ENCODE results near the gene SLC26A8.
"Not testable (repeated sequence)": the region's sequence is repeated elsewhere in the genome, so short reads cannot be mapped to it uniquely, and the experiment has no call there.

SLC26A8 gene

GRCh38 chr6:35941170-35941569, 83.3 kb downstream of the SLC26A8 start:
- DNase-seq = not testable (repeated sequence)

DNA sequence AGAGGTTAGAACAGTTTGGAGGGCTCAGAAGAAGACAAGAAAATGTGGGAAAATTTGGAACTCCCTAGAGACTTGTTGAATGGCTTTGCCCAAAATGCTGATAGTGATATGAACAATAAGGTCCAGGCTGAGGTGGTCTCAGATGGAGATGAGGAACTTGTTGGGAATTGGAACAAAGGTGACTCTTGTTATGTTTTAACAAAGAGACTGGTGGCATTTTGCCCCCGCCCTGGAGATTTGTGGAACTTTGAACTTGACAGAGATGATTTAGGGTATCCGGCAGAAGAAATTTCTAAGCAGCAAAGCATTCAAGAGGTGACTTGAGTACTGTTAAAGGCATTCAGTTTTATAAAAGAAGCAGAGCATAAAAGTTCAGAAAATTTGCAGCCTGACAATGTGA, 84.4 kb downstream of the SLC26A8 start:
- not testable (repeated sequence) for DNase-seq

- DNase-seq = not testable (repeated sequence)
Measured at GRCh38 chr6:35939259-35939658, 85.2 kb downstream of the SLC26A8 start.

DNA sequence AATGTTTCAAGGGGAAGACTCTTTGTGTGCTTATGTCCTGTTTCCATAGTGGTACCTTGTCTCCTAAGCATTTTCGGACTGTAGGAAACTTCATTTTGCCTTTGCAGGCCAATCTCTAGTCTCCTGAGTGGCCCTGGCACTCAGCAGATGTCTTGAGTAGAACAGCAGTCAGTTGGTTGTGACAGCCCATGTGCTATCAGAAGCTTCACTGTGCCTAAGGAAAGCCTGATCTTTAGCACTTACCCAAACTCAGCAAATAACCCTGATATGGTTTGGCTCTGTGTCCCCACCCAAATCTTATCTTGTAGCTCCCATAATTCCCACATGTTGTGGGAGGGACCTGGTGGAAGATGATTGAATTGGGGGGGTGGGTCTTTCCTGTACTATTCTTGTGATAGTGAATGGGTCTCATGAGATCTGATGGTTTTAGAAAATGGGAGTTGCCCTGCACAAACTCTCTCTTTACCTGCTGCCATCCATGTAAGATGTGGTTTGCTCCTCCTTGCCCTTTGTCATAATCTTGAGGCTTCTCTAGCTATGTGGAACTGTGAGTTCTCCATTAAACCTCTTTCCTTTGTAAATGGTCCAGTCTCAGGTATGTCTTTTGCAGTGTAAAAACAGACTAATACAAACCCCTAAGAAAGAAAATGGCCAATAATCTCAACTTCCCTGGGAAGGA, 87.6 kb downstream of the SLC26A8 start:
- DNase-seq = no peak

DNA sequence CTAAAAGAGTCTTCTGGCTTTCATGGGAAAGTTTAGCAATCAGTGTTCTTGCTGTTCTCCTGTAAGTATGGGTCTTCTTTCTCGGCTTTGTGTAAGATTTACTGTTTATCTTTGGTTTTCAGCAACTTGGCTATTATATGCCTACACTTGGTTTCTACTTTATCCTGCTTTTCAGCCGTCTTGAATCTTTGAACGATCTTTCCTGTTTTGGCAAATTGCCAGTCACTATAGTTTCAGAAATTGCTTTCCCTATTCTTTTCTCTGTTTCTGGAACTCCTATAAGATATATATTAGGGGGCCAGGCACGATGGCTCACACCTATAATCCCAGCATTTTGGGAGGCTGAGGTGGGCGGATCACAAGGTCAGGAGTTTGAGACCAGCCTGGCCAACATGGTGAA, 89.0 kb downstream of the SLC26A8 start:
- DNase-seq = no peak

DNA sequence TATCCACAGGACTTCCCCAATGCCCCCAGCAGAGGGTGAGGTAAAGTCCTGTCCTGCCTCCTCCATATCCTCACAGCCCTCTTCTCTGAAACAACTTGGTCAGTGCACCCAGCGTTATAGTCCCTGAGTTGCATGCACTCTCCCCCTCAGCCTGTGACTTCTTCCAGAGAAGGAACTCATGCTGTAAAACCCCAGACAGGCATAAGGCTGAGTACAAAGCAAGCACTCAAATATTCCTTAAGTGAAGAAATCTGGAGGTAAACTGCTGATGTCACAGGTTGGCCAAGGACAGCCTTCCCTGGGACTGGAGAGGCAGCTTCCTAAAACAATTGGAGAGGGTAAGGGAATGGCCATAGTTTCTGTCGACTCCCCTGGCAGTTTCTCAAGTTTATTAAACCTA, 90.6 kb downstream of the SLC26A8 start:
- DNase-seq = no peak

DNA sequence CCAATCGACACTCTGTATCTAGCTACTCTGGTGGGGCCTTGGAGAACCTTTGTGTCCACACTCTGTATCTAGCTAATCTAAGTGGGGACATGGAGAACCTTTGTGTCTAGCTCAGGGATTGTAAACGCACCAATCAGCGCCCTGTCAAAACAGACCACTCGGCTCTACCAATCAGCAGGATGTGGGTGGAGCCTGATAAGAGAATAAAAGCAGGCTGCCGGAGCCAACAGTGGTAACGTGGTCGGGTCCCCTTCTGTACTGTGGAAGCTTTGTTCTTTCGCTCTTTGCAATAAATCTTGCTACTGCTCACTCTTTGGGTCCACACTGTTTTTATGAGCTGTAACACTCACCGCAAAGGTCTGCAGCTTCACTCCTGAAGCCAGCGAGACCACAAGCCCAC, 92.6 kb downstream of the SLC26A8 start:
- DNase-seq = not testable (repeated sequence)

DNA sequence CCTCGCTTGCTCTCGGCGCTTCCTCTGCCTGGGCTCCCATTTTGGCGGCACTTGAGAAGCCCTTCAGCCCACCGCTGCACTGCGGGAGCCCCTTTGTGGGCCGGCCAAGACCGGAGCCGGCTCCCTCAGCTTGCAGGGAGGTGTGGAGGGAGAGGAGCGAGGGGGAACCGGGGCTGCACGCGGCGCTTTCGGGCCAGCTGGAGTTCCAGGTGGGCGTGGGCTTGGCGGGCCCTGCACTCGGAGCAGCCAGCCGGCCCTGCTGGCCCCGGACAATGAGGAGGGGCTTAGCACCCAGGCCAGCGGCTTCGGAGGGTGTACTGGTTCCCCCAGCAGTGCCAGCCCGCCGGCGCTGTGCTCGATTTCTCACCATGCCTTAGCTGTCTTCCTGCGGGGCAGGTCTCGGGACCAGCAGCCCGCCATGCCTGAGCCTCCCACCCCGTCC, 93.3 kb downstream of the SLC26A8 start:
- no peak for DNase-seq

DNA sequence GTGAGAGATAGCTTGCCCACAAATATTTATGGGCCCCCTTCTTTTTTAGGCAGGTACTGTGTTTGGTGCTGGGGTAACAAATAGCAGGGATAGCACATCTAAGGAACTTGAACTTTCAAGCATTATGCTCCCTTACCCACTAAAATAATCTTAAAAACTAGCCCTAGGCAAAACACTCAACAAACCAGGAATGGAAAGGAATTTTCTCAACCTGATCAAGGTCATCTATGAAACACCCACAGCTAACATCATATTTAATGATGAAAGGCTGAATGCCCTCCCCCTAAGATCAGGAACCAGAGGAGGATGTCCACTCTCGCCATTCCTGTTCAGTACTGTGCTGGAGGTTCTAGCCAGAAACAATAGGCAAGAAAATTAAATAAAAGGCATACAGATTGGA, 94.8 kb downstream of the SLC26A8 start:
- DNase-seq = no peak

- DNase-seq = no peak
Measured at GRCh38 chr6:35926509-35927215, 97.8 kb downstream of the SLC26A8 start.

- no peak for DNase-seq
Measured at GRCh38 chr6:35925961-35926360, 98.5 kb downstream of the SLC26A8 start.

- no peak for DNase-seq
Measured at GRCh38 chr6:35924146-35924545, 100.3 kb downstream of the SLC26A8 start.

- no peak for DNase-seq
Measured at GRCh38 chr6:35922139-35922554, 102.3 kb downstream of the SLC26A8 start.

DNA sequence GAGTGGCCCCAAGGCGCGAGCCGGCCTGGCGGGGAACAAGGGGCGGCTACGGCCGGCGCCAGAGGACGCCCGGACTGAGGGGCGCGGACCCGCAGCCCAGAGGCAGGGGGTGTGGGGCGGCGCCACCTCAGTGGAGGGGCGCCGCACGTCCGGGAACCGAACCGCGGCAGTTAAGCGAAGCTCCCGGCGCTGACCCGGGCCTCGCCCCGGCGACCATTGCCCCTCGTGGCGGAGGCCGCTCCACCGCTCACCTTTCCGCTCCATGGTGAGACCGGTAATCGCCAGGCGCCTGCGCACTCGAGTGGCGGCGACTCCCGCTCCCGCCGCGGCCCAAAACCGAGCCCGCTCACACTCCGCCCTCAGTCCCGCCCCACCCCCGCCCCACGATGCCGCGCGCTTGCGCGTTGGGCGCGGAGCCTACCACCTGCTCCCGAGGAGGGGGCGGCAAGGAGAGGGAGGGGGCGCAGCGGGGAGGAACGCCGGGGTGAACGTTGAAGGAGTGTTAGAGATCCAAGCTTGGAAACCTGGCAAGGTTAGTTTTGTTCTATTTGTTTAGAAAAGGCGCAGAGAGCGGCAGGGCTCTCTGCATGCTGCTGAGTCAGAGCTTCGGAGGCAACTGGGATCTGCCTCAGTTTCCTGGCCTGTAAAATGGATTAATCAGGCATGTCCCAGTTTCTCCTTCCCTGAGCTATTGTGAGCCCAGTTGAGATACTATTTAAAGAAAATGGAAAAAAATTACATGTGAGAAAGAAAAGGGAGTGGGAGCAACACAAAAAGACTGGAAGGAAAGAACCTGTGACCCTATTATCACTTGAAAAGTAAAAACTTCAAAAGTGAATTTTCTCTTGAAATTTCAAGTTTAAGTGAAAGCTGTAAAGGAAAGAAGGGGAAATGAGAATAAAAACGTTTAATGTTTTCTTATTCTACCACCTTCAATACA, 103.4 kb downstream of the SLC26A8 start, which contains the start of gene SRPK1:
Gene SRPK1, minus strand, starts transcription at position 306 of the 940 bp plus-strand sequence. Its CDS starts 42 bp downstream, at position 264.
- peak; percentile 84 for DNase-seq

DNA sequence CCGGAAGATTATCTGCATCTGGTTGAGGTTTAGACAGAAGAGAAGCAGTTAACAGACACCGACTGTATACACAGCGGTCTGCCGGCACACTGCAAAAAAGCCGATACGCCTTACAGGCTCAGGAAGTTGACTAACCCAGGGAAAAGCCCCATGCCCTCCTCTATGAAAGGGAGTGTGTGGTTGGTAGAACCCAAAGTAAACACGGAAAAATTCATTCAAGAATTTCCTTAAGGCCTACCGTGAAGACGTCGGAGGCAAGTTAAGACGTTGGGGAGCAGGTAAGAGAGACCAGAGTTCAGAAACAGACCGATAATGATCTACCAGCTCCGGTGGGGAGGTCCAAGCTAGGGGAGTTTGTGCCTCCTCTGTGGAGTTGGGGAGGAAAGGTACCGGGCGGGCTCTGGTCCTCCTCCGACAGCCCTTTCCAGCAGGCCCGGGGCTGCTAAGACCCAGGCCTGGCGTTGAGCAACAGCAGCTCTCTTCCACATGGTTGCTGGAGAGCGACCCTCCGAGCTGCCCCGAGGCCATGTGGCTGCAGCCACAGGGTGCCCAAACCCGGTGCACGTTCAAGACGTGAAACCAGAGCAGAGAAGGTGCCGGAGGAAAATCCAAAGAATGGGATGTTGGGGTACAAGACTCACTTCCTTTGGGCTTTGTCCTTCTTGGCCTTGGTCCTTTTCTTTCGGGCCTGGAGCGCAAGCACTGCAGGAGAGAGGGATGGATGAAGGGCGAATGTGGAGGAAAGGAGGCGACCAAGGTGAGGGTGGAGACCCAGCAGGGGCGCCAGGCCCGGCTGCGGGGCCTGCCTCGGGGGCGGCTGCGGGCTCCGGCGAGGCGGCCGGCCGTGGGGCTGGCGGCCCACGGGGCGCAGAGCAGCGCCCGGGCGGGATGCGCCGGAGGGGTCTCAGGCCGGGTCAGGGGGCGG, 104.4 kb downstream of the SLC26A8 start:
- DNase-seq = peak; percentile 30

DNA sequence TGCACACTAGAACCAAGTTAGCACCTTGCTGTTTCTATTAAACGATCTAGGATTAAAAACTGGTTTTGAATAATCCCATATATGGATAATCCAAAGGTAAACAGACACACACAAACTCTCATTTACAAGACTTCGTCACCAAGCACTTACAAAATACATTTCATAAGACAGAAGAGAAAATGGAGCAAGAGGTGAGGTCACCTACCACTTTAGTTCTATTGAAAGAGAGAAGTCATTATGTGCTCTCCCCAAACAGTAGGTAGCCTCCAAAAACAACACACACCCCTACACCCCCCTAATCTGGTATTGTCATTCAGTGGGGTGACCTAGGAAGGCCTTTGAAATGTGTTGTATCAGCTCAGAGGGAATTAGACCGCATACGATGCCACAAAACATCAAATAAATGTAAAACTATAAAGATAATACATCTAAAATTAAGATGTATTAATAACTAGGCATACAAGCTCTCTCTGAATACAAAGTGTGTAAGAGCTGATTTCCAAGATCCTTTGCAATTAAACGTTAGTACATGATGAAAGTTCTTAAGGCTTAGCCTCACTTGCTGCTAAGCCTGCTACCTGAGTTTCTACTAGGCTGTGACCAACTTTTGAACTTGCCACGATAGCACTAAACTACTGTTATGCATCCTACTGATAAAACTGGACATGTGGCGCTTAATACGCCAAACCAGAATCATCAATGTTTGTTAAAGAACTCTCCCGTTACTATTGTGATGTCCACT, 105.2 kb downstream of the SLC26A8 start:
- DNase-seq = no peak

DNA sequence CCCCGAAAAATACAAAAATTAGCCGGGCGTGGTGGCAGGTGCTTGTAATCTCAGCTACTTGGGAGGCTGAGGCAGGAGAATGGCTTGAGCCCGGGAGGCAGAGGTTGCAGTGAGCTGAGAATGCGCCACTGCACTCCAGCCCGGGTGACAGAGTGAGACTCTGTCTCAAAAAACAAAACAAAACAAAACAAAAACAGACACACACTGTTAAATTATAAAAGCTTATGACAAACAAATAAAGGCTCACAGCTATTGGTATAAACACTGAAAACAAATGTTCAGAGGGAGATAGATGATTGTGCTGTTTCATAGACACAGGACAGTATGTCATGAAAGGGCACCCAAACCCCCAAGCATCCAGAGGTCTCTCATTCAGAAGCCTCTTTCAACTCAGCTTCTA, 107.5 kb downstream of the SLC26A8 start:
- not testable (repeated sequence) for DNase-seq

DNA sequence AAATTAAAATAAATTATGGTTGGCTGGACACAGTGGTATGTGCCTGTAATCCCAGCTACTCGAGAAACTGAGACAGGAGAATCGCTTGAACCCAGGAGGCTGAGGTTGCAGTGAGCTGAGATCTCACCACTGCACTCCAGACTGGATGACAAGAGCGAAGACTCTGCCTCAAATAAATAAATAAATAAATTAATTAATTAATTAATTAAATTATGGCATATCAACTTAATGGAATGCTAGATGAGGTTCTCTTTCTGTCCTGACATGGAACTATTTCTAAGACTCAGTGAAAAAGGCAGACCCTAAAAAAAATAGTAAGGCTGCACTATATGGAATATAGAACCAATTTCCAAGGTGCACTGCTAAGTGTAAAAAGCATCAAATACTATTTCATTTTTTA, 108.4 kb downstream of the SLC26A8 start:
- DNase-seq = no peak

GRCh38 chr6:35914536-35914935, 109.9 kb downstream of the SLC26A8 start:
- no peak for DNase-seq

DNA sequence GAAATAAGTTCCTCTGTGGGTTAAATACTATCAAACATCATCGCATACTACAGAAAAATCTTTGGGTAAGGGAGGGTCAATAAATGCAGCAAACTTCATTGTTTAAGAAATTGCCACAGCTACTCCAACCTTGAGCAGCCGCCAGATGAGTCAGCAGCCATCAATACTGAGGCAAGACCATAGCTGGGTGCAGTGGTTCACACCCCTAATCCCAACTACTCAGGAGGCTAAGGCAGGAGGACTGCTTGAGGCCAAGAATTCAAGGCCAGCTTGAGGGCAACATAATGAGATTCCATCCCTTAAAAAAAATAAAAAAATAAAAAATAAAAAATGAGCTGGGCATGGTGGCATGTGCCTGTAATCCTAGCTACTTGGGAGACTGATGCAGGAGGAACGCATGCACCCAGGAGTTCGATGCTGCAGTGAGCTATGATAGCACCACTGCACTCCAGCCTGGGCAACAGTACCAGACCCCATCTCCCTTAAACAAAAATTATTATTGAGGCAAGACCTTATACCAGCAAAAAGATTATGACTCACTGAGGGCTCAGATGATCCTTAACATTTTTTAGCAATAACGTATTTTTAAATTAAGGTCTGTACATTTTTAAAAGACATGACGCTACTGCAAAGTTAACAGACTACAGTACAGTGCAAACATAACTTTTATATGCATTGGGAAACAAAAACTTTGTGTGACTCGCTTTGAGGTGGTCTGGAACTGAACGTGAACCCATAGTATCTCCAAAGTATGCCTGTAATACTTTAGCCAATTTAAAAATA, 112.4 kb downstream of the SLC26A8 start:
- DNase-seq = no peak

GRCh38 chr6:35909571-35909970, 114.9 kb downstream of the SLC26A8 start:
- not testable (repeated sequence) for DNase-seq

All from NCI-H2171 treated with DMSO at 0.1 percent for 48 hours (cell line).